HUES6 (cell line): Measurements from ENCODE around the gene ZFPM1.

Experiments used
- H3K27ac ChIP-seq: 2 replicates; pipeline ENCODE4 v1.7.0; 2013; ENCODE audit warnings: low read depth, mild to moderate bottlenecking, low read length, inconsistent platforms
- H3K27me3 ChIP-seq: 2 replicates; pipeline ENCODE4 v1.6.1; 2013; ENCODE audit warnings: low read length; ENCODE audit not compliant: control insufficient read depth, insufficient read depth
- H3K36me3 ChIP-seq: 2 replicates; pipeline ENCODE4 v1.6.1; 2013; ENCODE audit warnings: low read length; ENCODE audit not compliant: control insufficient read depth, insufficient read depth
- H3K4me1 ChIP-seq: 2 replicates; pipeline ENCODE4 v1.6.1; 2013; ENCODE audit warnings: low read length; ENCODE audit not compliant: control insufficient read depth, insufficient read depth
- H3K4me3 ChIP-seq: 2 replicates; pipeline ENCODE4 v1.5.1; 2013; ENCODE audit warnings: low read depth, low read length
- H3K9ac ChIP-seq: one replicate; pipeline ENCODE4 v1.6.1; 2013; ENCODE audit warnings: mild to moderate bottlenecking, low read length
- H3K9me3 ChIP-seq: 2 replicates; pipeline ENCODE4 v1.6.1; 2013; ENCODE audit warnings: low read depth, low read length; ENCODE audit not compliant: control insufficient read depth, insufficient read depth

ZFPM1 gene

DNA sequence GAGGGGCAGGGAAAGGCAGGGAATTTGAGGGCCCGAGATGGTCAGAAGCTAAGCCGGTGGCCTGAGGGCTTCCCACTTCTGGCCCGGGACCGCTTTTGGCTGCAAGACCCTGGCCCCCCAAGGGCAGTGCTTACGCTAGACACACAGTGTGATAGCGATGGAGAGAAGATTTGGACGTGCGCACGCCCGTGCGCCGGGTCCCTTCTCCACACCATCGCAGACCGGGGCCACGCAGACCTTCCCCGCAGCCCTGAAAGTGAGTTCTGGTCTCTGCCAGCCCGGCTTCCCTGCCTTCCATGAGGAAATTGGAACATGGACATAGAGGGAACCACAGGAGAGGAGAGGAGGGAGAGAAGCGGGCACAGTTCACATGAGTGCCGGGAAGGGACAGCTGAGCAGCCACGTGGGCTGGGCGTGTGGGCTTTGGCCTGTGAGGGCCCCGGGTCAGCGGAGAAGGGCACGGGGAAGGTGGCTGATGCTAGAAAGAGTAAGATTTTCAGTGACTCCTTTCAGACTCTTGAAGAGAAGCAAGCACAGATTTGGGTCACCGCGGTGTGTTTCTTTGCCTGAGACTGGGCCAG, 23.8 kb downstream of the ZFPM1 start:
- Histone ChIP-seq H3K4me3 (no peak overlapping the region), H3K27ac (no peak overlapping the region), H3K9me3 (no peaks in the 10 kb centered on the region), H3K36me3 (no peaks in the 10 kb centered on the region), H3K9ac (no peak overlapping the region), H3K27me3 (no peaks in the 10 kb centered on the region), H3K4me1 (peaks cover 13% of the 10 kb centered on the region; the same call in 1 of the 2 replicates)

DNA sequence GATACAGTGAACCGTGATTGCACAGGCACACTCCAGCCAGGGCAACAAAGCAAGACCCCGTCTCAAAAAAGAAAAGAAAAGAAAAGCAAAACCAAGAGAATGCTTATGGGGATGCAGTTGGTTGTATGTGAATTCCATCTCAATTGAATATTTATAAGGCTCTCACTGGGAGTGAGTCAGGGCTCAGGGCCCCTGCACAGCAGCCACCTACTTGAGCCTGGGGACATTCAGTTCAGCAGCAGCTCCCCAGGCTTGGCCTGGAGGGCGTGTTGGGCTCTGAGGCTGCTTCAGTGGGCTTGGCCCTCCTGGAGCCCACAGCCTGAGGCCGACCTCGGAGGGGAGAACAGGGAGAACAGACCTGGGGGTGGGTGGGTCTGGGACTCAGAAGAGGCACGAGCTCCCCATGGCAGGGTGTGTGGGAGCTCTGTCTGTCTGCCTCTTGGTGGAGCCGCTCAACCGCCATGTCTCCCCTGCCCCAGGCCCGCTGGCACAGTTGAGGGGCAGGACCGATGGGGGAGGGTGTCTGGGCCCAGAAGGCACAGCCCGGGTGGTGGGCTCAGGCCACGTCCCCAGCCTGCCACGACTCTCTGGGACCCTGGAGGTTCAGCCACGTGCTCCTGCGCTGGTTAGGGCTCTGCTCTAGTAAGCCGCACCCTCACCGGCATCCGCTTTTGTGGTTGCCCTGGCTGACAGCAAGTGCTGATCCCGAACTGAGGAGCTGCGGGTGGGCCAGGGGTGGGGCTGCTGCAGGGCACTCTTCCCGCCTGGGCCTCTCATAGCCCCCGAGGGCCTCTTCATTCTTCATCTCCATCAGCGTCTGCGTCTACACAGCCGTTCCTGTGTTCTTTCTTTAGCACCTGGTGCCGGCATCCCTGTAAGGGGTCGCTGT, 24.8 kb downstream of the ZFPM1 start:
- Histone ChIP-seq H3K4me1 (peaks cover 21% of the 10 kb centered on the region; the same call in 1 of the 2 replicates), H3K27me3 (no peaks in the 10 kb centered on the region), H3K36me3 (no peaks in the 10 kb centered on the region), H3K9ac (no peak overlapping the region), H3K27ac (no peak overlapping the region), H3K4me3 (no peak overlapping the region), H3K9me3 (no peaks in the 10 kb centered on the region)

DNA sequence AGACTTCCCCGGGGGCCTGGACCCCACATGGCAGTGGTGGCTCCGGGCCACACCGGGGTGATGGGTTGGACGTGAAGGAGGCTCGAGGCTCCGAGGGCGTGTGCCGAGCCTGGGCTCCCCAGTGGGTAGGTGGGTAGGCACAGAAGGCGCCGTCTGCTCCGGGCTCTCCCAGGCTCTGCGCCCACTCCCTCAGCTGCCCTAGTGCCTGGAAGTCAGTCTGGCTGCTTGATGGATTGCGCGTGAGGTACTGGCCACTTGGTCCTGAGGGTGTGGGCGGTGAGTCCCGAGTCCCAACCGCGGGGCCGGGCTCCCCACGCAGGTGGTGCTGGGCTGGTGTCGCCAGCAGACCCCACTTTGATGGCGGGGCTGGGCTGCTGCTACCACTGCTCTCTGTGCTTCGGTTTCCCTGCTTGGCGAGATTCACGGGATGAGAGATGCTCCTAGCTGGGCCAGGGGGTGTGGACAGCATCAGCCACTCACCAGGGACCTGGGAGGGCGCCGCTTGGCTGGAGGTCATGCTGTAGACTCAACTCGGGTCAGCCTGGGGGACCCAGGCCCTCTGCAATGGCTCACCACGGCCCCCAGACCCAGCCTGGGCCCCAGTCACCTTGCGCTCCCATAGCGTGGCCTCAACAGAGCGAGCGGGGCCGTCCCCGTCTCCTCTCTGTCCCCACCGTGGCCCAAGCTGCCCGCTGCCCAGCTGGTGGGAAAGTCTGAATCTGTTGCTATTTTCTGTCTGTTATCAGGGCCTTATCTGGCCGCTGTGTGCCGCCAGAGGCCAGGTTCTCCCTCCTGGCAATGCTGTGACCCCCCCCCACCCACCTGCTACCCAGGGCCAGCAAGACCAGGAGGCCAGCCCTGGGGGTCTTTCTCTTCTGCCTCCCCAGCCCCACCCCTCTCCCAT, 26.1 kb downstream of the ZFPM1 start:
- no peaks in the 10 kb centered on the region for H3K27me3 ChIP-seq
- H3K4me3 ChIP-seq: no peak overlapping the region
- H3K36me3 ChIP-seq: no peaks in the 10 kb centered on the region
- no peak overlapping the region for H3K27ac ChIP-seq
- H3K9ac ChIP-seq: no peak overlapping the region
- H3K9me3 ChIP-seq: no peaks in the 10 kb centered on the region
- H3K4me1 ChIP-seq: peaks cover 21% of the 10 kb centered on the region; the same call in 1 of the 2 replicates

DNA sequence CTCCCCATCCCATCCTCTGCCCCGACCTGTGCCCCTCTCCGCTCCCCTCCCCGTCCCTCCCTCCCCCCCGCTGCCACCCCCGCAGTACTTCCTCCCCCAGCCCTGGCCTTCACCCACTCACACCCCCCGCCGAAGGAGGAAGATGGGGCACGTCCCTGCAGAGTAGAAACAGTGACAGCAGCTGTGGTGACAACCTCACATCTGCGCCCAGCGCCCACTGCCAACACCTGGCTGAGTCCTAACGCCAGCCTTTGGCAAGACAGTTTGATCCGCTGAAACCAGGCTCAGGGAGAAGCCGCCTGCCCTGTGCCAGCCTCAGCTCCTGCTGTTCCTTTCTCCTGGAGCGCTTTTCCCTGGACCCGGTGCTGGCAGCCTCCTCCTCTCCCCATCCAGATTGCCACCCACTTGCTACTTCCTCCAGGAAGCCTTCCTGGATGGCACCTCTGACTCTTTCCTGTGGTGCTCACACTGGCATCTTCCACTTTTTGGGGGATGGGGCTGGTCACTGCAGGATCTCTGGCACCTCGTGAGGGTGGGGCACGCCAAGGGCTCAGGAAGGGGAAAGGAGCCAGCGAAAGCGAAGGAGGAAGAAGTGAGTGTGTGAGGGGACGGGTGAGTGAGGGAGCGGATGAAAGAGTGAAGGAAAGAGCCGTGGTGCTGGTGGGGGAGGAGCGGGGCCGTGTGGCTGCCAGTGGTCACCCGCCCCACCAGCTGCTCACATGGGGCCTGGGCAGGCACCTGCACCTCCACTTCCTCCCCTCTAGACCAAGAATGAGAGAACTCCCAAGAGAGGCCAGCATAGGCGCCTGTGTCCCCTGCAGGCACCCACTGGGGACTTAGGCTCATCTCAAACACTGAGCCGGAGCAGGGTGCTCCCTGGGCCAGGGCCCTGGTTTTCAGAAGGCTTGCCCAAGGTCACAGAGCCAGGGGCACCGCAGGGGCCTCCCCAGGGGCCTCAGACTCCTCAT, 27.0 kb downstream of the ZFPM1 start:
- Histone ChIP-seq H3K9me3 (no peaks in the 10 kb centered on the region), H3K4me1 (peaks cover 21% of the 10 kb centered on the region; the same call in 1 of the 2 replicates), H3K9ac (no peak overlapping the region)

DNA sequence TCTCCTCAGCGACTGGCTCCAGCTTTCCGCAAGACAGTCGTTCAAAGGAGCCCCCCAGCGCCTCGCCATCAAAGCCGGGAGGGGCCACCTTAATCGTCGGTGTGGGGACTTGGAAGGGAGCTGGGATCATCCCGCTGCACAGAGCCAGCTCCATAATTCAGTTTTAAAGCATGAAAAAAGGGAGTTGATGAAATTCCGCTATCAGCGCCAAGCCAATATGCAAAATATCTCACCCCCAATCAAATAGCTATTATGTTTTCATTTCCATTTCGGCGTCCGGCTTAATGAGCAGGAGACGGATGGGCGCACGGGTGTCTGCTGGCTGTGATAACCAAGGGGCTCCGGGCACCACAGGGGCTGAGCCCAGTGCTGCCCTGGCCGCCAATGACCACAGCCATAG, 27.7 kb downstream of the ZFPM1 start:
- H3K9ac ChIP-seq: no peak overlapping the region

More for the DNA sequence above, 27.0 kb downstream of the ZFPM1 start:
- H3K27me3 ChIP-seq: no peaks in the 10 kb centered on the region
- H3K36me3 ChIP-seq: no peaks in the 10 kb centered on the region
- no peak overlapping the region for H3K27ac ChIP-seq
- no peak overlapping the region for H3K4me3 ChIP-seq

DNA sequence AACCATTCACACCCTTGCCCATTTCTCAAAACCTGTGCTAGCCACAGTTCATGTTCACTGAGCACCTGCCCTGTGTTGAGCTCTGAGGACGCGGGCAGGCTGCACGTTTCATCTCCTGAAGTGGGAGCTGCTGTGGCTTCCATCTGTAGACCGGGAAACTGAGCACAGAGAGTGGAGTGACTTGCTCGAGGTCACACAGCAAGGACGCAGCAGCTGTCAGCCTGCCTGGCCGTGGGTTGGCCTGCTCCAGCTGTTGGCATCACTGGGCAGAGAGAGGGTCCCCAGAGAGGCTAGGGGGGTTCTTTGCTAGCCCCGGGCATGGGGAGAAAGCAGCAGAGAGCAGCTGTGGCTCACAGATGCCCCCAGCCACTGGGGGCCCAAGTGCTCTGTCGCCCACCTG, 28.8 kb downstream of the ZFPM1 start:
- no peaks in the 10 kb centered on the region for H3K36me3 ChIP-seq
- H3K4me1 ChIP-seq: peaks cover 21% of the 10 kb centered on the region; the same call in 1 of the 2 replicates
- H3K9ac ChIP-seq: no peak overlapping the region
- no peaks in the 10 kb centered on the region for H3K9me3 ChIP-seq
- H3K27me3 ChIP-seq: no peaks in the 10 kb centered on the region
- H3K4me3 ChIP-seq: no peak overlapping the region
- H3K27ac ChIP-seq: no peak overlapping the region

More for the DNA sequence above, 27.7 kb downstream of the ZFPM1 start:
- Histone ChIP-seq H3K27me3 (no peaks in the 10 kb centered on the region), H3K27ac (no peak overlapping the region), H3K9me3 (no peaks in the 10 kb centered on the region), H3K36me3 (no peaks in the 10 kb centered on the region), H3K4me1 (peaks cover 21% of the 10 kb centered on the region; the same call in 1 of the 2 replicates), H3K4me3 (no peak overlapping the region)

DNA sequence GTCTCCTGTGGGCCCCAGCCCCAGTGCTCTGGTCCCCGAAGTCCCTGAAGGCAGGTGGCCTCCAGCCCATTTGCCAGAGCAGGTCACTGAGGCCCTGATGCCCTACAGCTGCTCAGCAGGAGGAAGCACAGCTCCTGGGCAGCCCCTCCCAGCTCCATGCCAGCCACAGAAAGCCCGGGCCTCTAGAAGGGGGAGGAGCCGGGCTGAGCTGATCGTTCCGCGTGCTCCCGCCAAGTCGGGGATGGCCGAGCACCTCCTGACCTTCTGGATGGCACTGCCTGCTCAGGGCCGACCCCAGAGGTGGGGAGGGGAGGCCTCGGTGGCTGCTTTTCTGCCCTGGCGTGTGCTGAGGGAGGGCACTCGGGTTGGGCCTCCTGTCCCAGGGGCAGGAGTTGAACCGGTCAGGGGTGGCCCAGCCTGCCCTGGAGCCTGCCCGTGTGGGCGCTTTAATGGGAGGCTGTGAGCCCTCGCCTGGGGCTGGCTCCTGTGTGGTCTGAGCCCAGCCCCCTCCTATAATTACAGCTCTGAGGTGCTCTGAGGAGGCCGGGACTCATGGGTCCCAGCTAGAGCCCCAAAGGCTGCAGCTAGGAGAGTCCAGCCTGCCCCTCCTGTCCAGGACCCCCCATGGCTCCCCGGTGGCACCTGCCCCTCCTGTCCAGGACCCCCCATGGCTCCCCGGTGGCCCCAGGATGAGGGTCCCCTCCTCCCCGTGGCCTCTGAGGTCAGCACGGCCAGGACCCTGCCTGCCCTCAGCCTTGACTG, 29.7 kb downstream of the ZFPM1 start:
- Histone ChIP-seq H3K27ac (no peak overlapping the region), H3K9me3 (no peaks in the 10 kb centered on the region), H3K4me1 (peaks cover 16% of the 10 kb centered on the region; the same call in 1 of the 2 replicates), H3K27me3 (no peaks in the 10 kb centered on the region), H3K36me3 (no peaks in the 10 kb centered on the region), H3K4me3 (no peak overlapping the region), H3K9ac (no peak overlapping the region)

DNA sequence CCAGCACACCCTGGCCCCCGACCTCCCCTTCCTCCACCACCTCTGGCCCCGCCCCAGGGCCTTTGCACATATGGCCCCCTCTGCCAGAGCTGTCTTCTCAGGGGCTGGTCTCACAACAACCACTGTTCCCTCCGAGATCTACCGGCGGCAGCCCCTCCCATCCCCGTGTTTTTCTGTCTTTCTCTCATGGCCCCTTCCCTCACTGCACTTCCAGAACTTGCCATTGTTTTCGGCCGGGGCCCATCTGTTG, 30.2 kb downstream of the ZFPM1 start:
- no peaks in the 10 kb centered on the region for H3K36me3 ChIP-seq
- no peaks in the 10 kb centered on the region for H3K27me3 ChIP-seq
- H3K27ac ChIP-seq: no peak overlapping the region
- no peak overlapping the region for H3K9ac ChIP-seq
- H3K9me3 ChIP-seq: no peaks in the 10 kb centered on the region
- H3K4me3 ChIP-seq: no peak overlapping the region
- H3K4me1 ChIP-seq: peaks cover 14% of the 10 kb centered on the region; the same call in 1 of the 2 replicates

DNA sequence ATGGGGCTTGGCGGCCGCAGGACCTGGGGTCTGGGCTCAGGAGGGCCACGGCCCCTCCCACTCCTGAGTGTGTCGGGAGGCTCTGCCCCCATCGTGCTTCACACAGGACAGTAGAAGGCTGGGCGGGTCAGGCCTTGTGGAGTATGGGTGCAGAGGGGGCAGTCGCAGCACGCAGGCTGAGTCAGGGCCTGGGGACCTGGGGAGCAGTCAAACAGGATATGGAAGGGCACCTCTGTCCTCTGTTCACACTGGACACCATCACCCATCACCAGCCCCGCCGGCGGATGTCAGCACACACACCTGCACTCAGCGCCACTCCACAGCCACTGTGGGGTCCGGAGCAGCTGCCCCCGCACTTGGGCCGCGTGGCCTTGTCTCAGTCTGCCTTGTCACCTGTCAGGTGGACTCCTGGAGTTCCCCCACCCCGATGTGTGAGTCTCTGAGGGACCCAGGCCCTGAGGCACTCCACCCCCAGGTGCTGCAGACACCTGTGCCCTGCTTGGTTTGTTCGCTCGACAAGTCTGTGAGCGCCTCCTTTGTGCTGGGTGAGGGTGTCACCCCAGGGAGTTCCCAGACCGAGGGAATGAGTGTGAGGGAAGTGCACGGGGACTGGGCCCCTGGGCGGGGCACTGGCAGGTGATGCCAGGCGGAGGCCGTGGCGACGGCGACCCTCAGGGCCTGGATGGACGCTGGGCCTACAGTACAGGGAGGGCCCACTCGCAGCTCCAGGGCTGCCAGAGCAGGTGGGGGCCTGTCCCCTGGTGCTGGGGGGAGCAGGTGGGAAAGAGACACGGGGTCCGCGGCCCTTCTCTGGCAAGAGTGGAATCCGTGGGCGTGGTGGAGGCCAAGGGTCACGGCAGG, 31.7 kb downstream of the ZFPM1 start:
- Histone ChIP-seq H3K27ac (no peak overlapping the region), H3K36me3 (no peaks in the 10 kb centered on the region), H3K9me3 (no peaks in the 10 kb centered on the region), H3K4me3 (no peak overlapping the region), H3K4me1 (peaks cover 8% of the 10 kb centered on the region; the same call in 1 of the 2 replicates), H3K9ac (no peak overlapping the region), H3K27me3 (no peaks in the 10 kb centered on the region)
